OCI-LY1 (cell line): ENCODE measurements around the gene PDK2.

Source experiments
- CTCF ChIP-seq: fragments of 200-600 bp; sonication (generic), shearing (Covaris generic); IDR thresholded peaks from 2 replicates; pipeline ENCODE4 v1.5.1; 2017; ENCODE audit warnings: mild to moderate bottlenecking, antibody characterized with exemption, low read length, moderate library complexity, mixed read lengths
- EZH2 ChIP-seq: fragments of 200-600 bp; sonication (generic), shearing (Covaris generic); IDR thresholded peaks from 2 replicates; pipeline ENCODE4 v1.8.0; 2017; ENCODE audit warnings: borderline replicate concordance, mixed run types, mild to moderate bottlenecking, antibody characterized with exemption, low read length, moderate library complexity, mixed read lengths

- no peak for TF ChIP-seq CTCF
- no peak for TF ChIP-seq EZH2
Observed at GRCh38 chr17:50105811-50106210, 10.7 kb downstream of the PDK2 start.
